H1 (cell line): Measurements from ENCODE around the gene BRIP1. TPM values are rescaled to one million over a fixed set of nuclear protein-coding genes. Genes with fewer than 3 reads are reported as not detected.

ENCODE experiments used
- EP300 ChIP-seq, 2 experiments: IDR thresholded peaks; 1 replicate in 1 of 2; 2 replicates in 1 of 2; pipeline ENCODE4 v1.6.1; 2011 to 2012; ENCODE audit warnings: low read depth in 2 of 2, low read length in 2 of 2, mild to moderate bottlenecking in 2 of 2, borderline replicate concordance in 1 of 2, inconsistent platforms in 1 of 2, moderate library complexity in 1 of 2
- USF2 ChIP-seq: IDR thresholded peaks from 2 replicates; pipeline ENCODE4 v1.6.1; 2011; ENCODE audit warnings: low read length, improper control_type of control experiment
- polyA plus RNA-seq, 7 experiments: library from polyadenylated mRNA; depleted of rRNA in 3 of 7; stranded (reverse) in 5 of 7; unstranded in 2 of 7; fragments of >200 nt in 5 of 7; fragments of 200-250 nt in 2 of 7; gene quantifications; 1 replicate in 5 of 7; 2 replicates in 1 of 7; 4 replicates in 1 of 7; pipeline versions ENCODE4 v1.2.1 to v1.2.3, GENCODE V29; 2011 to 2013; ENCODE audit warnings: missing spikeins in 2 of 7, mixed read lengths in 2 of 7
- total RNA-seq: library from RNA; stranded (reverse); fragmentation: NEBNext Ultra II Directional; extraction: Animal tissue kit (Norgen Biotek cat#: 25700); gene quantifications from 2 replicates; pipeline ENCODE4 v1.2.1, GENCODE V29; 2021

Gene BRIP1
- total and polyA plus RNA-seq, 2 of the 8 experiments (the other 6 are each of a cell fraction or from before 2014, with no cell fraction given), result 5.8 to 19.2 TPM

- TF ChIP-seq USF2, result no peak
- TF ChIP-seq EP300 (IDR thresholded peaks at IDR 0.05; ENCODE audit: borderline replicate concordance in 1 of 2, low read depth in 2 of 2, low read length in 2 of 2), result no peak
Observed at GRCh38 chr17:61739002-61739401, 124.3 kb downstream of the BRIP1 start (continued).
